DMS114 treated with DMSO at 0.1 percent for 48 hours (cell line): Measurements from ENCODE around the gene INO80E.

Experiments
- DNase-seq: peaks from one replicate; lab custom pipeline; 2025; ENCODE audit not compliant: unreplicated experiment; lab: John Stamatoyannopoulos, UW

INO80E gene

GRCh38 chr16:29991571-29991904, 4.5 kb upstream of the INO80E start:
- DNase-seq = no peak

GRCh38 chr16:29992344-29992967, 3.6 kb upstream of the INO80E start:
- no peak for DNase-seq

- no peak for DNase-seq
Observed at GRCh38 chr16:29993191-29993902, 2.7 kb upstream of the INO80E start.

GRCh38 chr16:29993903-29994599, 2.0 kb upstream of the INO80E start:
- no peak for DNase-seq

GRCh38 chr16:29994600-29995323, 1.3 kb upstream of the INO80E start:
- DNase-seq = no peak

- DNase-seq = peak; percentile 65
Observed at GRCh38 chr16:29995324-29995910, 624 bp upstream of the INO80E start, which contains the start of gene HIRIP3. HIRIP3 (minus strand) TSS chr16:29995617; CDS start chr16:29995605, 12 bp downstream.

GRCh38 chr16:29996766-29997250, 767 bp downstream of the INO80E start:
- DNase-seq = no peak

- no peak for DNase-seq
Observed at GRCh38 chr16:29999605-30000004, 3.6 kb downstream of the INO80E start.

- DNase-seq = no peak
Observed at GRCh38 chr16:30000735-30001631, 4.9 kb downstream of the INO80E start.

- no peak for DNase-seq
Observed at GRCh38 chr16:30002614-30003346, 6.7 kb downstream of the INO80E start.

- DNase-seq = no peak
Observed at GRCh38 chr16:30003670-30004423, 7.8 kb downstream of the INO80E start.

- no peak for DNase-seq
Observed at GRCh38 chr16:30004424-30004776, 8.4 kb downstream of the INO80E start.

GRCh38 chr16:30004811-30005242, 8.8 kb downstream of the INO80E start:
- no peak for DNase-seq

- DNase-seq = peak; percentile 42
Observed at GRCh38 chr16:30005341-30006094, 9.5 kb downstream of the INO80E start.

GRCh38 chr16:30006095-30006473, 10.0 kb downstream of the INO80E start:
- DNase-seq = no peak

GRCh38 chr16:30006659-30007377, 10.8 kb downstream of the INO80E start:
- DNase-seq = no peak

GRCh38 chr16:30007378-30007895, 11.4 kb downstream of the INO80E start:
- DNase-seq = no peak
